ENCODE results near the gene SERINC5.

SERINC5 gene

GRCh38 chr5:80254767-80255430, 949 bp downstream of the SERINC5 start:
- no peak for DNase-seq

- DNase-seq = no peak
Measured at GRCh38 chr5:80251636-80252035, 4.2 kb downstream of the SERINC5 start.

GRCh38 chr5:80250801-80251200, 5.0 kb downstream of the SERINC5 start:
- no peak for DNase-seq

GRCh38 chr5:80249901-80250300, 5.9 kb downstream of the SERINC5 start:
- DNase-seq = no peak

- DNase-seq = no peak
Measured at GRCh38 chr5:80248378-80248777, 7.5 kb downstream of the SERINC5 start.

GRCh38 chr5:80246995-80247729, 8.7 kb downstream of the SERINC5 start:
- no peak for DNase-seq

- DNase-seq = no peak
Measured at GRCh38 chr5:80246001-80246758, 9.7 kb downstream of the SERINC5 start.

- no peak for DNase-seq
Measured at GRCh38 chr5:80243567-80243966, 12.3 kb downstream of the SERINC5 start.

- no peak for DNase-seq
Measured at GRCh38 chr5:80242849-80243248, 13.0 kb downstream of the SERINC5 start.

- DNase-seq = no peak
Measured at GRCh38 chr5:80240368-80240986, 15.4 kb downstream of the SERINC5 start.

- DNase-seq = no peak
Measured at GRCh38 chr5:80239680-80240367, 16.0 kb downstream of the SERINC5 start.

GRCh38 chr5:80238778-80239679, 16.8 kb downstream of the SERINC5 start:
- DNase-seq = no peak

GRCh38 chr5:80238097-80238496, 17.8 kb downstream of the SERINC5 start:
- DNase-seq = no peak

- no peak for DNase-seq
Measured at GRCh38 chr5:80237243-80237642, 18.6 kb downstream of the SERINC5 start.

GRCh38 chr5:80234116-80234948, 21.5 kb downstream of the SERINC5 start:
- DNase-seq = no peak

- DNase-seq = no peak
Measured at GRCh38 chr5:80231693-80232092, 24.2 kb downstream of the SERINC5 start.

- no peak for DNase-seq
Measured at GRCh38 chr5:80231243-80231642, 24.6 kb downstream of the SERINC5 start.

- DNase-seq = no peak
Measured at GRCh38 chr5:80230269-80230992, 25.4 kb downstream of the SERINC5 start.

- no peak for DNase-seq
Measured at GRCh38 chr5:80229902-80230255, 26.0 kb downstream of the SERINC5 start.

- DNase-seq = no peak
Measured at GRCh38 chr5:80227979-80228596, 27.8 kb downstream of the SERINC5 start.

Data from NCI-H1436 treated with DMSO at 0.1 percent for 48 hours (cell line).